A549 treated with CpdA at 1 μM for 4 hours (cell line): Measurements from ENCODE around the gene MEIS2. TPM values are rescaled to one million over a fixed set of nuclear protein-coding genes. Genes with fewer than 3 reads are reported as not detected.

Source experiments
- total RNA-seq: library from RNA; stranded (reverse); fragments of 200-300 nt; extraction: Qiagen RNA extraction; gene quantifications from 5 replicates; pipeline ENCODE4 v1.2.3, GENCODE V29; 2022; ENCODE audit warnings: low read depth

MEIS2 gene
- 7.6 to 10.3 TPM (median 9.2 TPM) in 5 replicates for total RNA-seq

GRCh38 chr15:37100109-37100965 lies at the start of gene MEIS2:
TSS of gene MEIS2 (minus strand) at chr15:37100549. CDS start at chr15:37099466, 1,083 bp downstream.

